ENCODE measurements around the gene GRIK4.

Gene GRIK4

DNA sequence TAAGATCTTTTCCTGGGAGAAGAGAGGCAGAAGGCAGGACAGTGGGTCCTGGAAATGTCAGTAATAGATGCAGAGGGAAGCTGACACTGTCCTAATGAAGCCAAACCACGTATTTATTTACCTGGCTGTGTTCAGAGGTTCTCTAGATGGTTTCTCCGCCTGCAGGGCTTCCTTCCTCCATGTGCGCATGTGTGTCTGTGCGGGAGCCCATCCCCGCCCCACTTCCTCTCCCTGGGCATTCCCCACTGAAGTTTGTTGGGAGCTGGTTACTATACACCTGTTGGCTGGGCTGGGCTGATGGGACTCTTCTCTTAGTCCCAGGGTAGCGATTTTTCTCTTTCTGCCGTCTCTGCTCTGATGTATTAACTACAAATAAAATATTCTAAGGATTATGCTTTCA is 307.5 kb downstream of the GRIK4 start:
- no peak for DNase-seq

- DNase-seq, result no peak
Measured at GRCh38 chr11:120819437-120820365, 308.2 kb downstream of the GRIK4 start.

- no peak for DNase-seq
Measured at GRCh38 chr11:120823159-120823558, 311.6 kb downstream of the GRIK4 start.

GRCh38 chr11:120824242-120824641 is 312.7 kb downstream of the GRIK4 start:
- no peak for DNase-seq

DNA sequence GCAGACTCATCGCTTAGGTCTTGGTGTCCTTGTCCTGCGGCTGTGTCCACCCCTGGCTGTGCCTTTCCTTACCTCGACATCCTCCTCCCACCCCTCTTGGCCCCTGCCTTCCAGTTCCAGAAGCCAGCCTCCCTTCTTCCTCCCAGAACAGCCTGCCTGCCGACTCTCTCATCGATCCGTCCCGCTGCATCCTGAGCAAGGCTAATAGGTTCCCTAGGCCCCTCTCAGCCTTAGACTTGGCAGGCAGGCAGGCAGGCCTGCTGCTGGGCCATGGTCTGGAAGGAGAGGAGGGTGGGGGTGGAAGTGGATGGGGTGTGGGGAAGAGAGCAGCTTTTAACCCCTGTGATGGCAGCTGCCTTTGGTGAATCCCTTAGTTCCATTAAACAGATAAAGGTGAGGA is 315.6 kb downstream of the GRIK4 start:
- DNase-seq, result no peak

GRCh38 chr11:120827820-120828219 is 316.3 kb downstream of the GRIK4 start:
- DNase-seq, result no peak

DNA sequence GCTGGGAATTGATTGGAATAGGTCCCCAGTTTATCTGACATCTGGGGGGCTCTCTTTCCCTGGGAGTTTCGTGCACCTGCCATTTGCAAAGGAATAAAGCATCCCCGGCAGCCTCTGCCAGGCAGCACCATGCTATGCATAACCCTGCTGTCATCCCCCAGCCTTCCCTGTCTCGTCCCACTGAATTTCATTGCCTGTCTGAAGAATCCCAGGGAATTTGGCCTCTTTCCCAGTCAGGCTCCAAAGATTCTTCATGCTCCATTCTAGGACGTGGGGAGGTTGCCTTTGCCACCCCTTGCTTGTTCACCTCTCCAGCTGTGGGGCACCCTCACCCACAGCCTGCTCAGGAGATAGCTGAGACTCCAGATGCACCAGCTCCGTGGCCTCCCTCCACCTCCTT is 317.3 kb downstream of the GRIK4 start:
- DNase-seq, result no peak

DNA sequence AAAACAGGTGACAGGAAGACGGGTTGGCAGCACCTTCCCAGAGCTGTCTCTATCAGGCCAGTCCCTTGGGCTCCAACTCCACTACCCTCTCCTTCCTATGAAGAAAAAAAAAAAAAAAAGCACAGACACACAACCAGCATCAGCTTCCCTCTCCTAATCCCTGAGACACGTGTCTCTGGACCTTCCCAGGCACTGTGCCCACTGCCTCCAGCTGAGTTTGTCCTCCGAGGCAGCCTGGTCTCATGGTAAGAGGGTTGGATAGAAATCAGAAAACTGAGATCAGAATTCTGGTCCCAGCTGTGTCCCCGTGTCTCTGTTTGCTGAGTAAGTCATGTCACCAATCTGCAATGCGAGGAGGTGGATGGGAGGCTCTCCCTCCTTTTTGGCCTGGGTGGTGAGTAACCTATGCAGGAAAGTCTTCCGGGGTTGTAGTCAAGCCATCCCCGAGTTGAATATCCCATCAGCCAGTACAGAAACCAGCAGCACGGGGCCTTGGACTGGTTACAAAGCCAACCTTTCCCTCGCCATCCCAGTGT is 318.6 kb downstream of the GRIK4 start:
- DNase-seq, result no peak

GRCh38 chr11:120832481-120833238 is 321.1 kb downstream of the GRIK4 start:
- no peak for DNase-seq

DNA sequence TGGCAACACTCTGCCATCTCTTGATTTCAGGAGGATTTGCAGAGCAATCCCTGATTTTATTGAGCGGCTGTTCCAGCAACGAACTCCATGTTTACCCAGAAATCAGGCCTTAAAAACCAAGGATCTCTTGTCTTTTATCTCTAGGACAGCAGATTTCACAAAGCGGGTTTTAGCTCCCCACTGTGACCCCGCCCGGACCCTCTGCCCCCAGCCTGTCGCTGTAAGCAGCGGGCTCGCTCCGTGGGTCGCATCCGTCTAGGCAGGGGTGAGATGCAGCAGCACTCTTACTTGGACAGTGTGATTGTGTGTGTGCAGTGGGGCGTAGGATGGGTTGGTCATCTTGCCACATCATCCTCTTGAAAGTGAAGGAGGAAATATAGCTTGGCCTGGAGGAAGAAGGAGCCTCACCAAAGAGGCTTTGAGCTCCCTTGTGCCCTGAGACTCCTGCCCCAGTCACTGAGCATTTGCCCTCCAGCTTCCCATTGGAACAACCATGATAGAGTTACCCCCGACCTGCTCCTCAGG is 323.2 kb downstream of the GRIK4 start:
- no peak for DNase-seq

DNA sequence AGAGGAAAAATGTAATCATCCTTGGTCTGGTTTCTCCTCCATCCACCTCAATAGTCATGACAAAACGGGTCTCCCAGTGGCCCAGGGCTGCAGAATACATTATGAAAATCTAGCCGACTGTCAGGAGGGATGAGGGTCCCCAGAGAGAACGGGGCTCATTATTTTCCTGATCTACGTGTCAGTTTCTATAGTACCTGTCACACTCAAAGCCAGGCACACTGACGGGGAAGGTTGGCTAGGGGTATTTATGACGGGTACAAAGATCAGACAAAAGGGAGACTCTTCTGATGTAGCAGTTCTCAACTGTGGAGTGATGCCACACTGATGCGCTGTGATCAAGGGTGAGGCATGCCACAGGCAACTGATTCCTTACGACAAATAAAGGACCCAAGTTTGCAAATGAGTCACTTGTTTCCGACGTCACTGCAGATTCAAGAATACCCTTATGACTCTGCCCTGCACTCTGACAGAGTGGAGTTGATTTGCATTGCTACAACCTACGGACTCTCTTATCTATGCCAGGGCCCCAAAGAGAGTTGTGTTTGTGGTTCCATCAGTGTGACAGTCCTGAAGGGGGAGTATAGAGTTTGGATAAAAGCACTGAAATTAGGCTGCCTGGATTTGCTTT is 324.2 kb downstream of the GRIK4 start:
- DNase-seq, result no peak

DNA sequence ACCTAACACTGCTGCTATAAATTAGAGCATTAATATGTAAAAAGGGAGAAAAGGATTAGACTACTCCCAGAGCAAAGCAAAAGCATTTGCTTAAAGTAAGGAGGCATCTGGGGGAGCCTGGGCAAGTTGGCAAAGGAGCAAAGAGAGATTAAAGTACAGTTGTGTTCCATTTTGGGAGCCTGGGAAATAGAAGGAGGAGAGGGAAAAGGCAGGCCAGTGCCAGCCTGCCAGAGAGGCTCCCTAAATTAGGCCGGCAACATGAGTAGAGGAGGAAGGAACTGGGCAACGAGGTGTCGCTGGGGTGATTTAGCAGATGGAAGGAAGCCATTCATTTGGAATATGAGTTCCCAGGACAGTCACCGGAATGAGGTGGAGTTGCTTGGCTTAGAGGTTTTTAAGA is 326.1 kb downstream of the GRIK4 start:
- no peak for DNase-seq

GRCh38 chr11:120839201-120839600 is 327.7 kb downstream of the GRIK4 start:
- no peak for DNase-seq

DNA sequence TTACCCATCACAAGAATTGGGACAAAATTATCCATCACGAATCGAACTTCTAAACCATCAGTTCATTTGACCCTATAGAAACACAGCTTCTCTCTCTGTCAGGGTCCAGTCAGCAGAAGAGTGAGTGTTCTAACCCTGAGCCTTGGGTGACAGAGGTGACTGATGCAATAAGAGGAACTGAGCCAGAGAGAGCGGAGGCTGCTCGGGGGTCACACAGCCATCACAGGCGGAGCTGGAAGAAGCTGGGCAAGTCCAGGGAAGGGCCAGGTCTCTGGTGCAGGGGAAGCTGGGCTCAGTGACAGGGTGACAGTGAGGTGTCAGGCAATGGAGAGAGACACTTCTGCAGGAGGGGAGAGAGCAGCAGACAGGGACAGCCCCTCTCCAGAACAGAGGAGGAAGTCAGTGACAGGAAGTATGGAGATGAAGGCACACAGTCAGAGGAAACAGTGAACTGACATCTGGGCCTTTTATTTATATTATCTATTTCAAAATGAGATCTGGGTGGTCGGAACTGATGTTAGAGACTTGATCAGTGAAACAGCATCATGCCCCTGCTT is 328.4 kb downstream of the GRIK4 start:
- no peak for DNase-seq

GRCh38 chr11:120840661-120841060 is 329.1 kb downstream of the GRIK4 start:
- no peak for DNase-seq

DNA sequence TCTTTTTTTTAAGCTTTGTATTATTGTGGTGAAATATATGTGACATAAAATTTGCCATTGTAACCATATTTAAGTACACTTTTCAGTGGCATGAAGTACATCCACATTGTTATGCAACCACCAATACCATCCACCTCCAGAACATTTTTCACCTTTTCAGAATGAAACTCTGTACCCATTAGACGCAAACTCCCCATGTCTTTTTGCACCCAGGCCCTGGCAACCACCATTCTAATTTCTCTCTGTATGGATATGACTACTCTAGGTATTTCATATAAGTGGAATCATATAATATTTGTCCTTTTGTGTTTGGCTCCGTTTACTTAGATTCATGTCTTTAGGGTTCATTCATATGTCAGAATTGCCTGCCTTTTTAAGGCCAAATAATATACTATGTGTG is 329.5 kb downstream of the GRIK4 start:
- no peak for DNase-seq

- DNase-seq, result no peak
Measured at GRCh38 chr11:120842195-120842594, 330.6 kb downstream of the GRIK4 start.

- no peak for DNase-seq
Measured at GRCh38 chr11:120853435-120853834, 341.9 kb downstream of the GRIK4 start.

- no peak for DNase-seq
Measured at GRCh38 chr11:120854988-120855387, 343.4 kb downstream of the GRIK4 start.

DNA sequence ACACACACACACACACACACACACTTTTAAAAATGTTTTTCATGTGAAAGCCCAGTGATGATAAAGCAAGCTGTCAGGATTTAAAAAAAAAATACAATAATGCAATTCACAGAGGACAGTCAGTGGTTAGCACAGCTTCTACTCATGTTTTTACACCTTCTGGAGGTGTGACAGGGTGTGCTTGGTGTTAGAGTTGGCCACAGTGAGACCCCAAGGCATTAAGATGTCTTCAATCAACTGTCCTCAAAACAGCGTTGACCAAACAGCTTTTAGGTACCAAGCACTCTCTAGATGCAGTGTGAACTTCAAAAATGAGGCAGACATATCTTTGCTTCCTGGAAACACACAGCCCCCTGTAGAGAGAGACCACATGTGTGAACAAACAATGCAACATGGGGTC is 346.0 kb downstream of the GRIK4 start:
- DNase-seq, result no peak

GRCh38 chr11:120858740-120859139 is 347.2 kb downstream of the GRIK4 start:
- no peak for DNase-seq

DNA sequence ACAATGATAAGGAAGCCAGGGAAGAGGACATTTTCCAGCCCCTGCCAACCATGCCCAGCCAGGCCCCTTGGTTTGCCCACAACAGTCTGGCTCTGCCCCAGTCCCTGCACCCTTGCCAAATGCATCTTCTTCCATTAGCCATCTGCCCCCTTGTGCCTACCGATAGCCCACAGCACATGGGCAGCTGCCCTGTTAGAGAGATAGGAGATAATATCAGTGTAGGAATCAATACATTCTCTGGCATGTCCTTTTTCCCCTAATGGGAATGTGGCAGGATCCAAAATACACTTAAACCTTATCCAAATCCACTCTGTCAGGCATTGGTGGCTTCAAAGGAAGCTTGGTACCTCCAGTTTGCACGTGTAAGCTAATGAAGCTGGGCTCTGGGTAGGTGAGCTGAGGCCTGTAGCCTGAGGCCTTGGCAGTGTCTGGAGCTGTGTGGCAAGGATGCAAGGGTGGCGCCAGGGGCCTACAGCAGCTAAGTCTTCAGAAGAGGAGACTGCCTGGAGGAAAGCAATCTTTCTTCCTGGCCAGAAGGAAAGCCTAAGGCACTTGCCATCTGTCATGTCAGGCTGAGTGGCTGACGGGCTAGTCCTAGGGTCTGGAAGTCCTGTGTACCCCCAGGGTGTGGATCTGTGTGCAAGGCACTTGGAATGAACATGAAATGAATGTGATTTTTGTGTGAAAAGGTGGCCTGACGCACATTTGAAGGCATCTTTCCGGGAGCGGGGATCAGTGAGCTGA is 348.2 kb downstream of the GRIK4 start:
- no peak for DNase-seq
